Left lung (tissue), 10 donors: ENCODE results near the gene ANKS1B. TPM values are rescaled to one million over a fixed set of nuclear protein-coding genes. Genes with fewer than 3 reads are reported as not detected.

Experiments
- ATAC-seq: fragments of 200-7000 bp; cut with Tn5 transposase; one replicate; pipeline ENCODE4 v1.9.1; 2020; ENCODE audit warnings: moderate library complexity
- DNase-seq, 4 donors: peaks; one replicate each; pipeline ENCODE4 v3.0.0-alpha.2; 2013 to 2020
- H3K27ac ChIP-seq, 2 donors: fragments of 200-600 bp; sonication (generic) in 1 of 2; one replicate each; pipeline versions ENCODE4 v1.5.0 to v1.8.0; 2020 to 2021
- H3K27me3 ChIP-seq, 2 donors: fragments of 200-600 bp; sonication (generic) in 1 of 2; one replicate each; pipeline versions ENCODE4 v1.5.0 to v1.8.0; 2020 to 2021
- H3K36me3 ChIP-seq, 2 donors: fragments of 200-600 bp; sonication (generic) in 1 of 2; one replicate each; pipeline versions ENCODE4 v1.5.0 to v1.8.0; 2020 to 2021
- H3K4me1 ChIP-seq, 2 donors: fragments of 200-600 bp; one replicate each; pipeline ENCODE4 v1.8.0; 2021
- H3K4me3 ChIP-seq, 2 donors: fragments of 200-600 bp; sonication (generic) in 1 of 2; one replicate each; pipeline versions ENCODE4 v1.5.0 to v1.8.0; 2020 to 2021; ENCODE audit warnings: mild to moderate bottlenecking in 1 of 2
- H3K9me3 ChIP-seq, 2 donors: fragments of 200-600 bp; sonication (generic) in 1 of 2; one replicate each; pipeline versions ENCODE4 v1.5.0 to v1.8.0; 2020 to 2021
- intact Hi-C, 2 donors: fragments of 100-400 bp; cut with DNase I; formaldehyde crosslinking; loops; one replicate each; pipeline versions ENCODE4 v1.11.2 to v1.14.2; 2022
- polyA plus RNA-seq, 6 donors: library from polyadenylated mRNA; unstranded; fragments of 120-200 nt; gene quantifications; one replicate each; pipeline ENCODE4 v1.2.1, GENCODE V29; 2013; ENCODE audit not compliant: insufficient read length in 6 of 6
- total RNA-seq, 2 donors: library from RNA; stranded (reverse); fragmentation: NEBNext Ultra II Directional; extraction: Animal tissue kit (Norgen Biotek cat#: 25700); gene quantifications; one replicate each; pipeline ENCODE4 v1.2.1, GENCODE V29; 2021
- TF ChIP-seq, protein P1 (sequence below), 2 donors: fragments of 200-600 bp; sonication (generic) in 1 of 2; IDR thresholded peaks; one replicate each; pipeline versions ENCODE4 v1.5.0 to v1.8.0; 2021; ENCODE audit warnings: antibody characterized with exemption in 2 of 2
- donor health status: DM: no; HTN: yes; CAD: no.
- donor health status: DM: no; HTN: no; CAD: no.

Gene ANKS1B
- total and polyA plus RNA-seq, 8 donors: 4.9 to 31.8 (median 14.9) TPM

- Histone ChIP-seq H3K4me3 (no peak overlapping the region), H3K36me3 (no peaks in the 10 kb centered on the region), H3K9me3 (no peaks in the 10 kb centered on the region), H3K4me1 (no peaks in the 10 kb centered on the region), H3K27me3 (peaks cover 0 to 29% of the 10 kb centered on the region in 2 donors), H3K27ac (no peak overlapping the region)
- ATAC-seq (no peak), DNase-seq (no peak)
- intact Hi-C loops: no loop called here
- TF ChIP-seq, protein P1, sequence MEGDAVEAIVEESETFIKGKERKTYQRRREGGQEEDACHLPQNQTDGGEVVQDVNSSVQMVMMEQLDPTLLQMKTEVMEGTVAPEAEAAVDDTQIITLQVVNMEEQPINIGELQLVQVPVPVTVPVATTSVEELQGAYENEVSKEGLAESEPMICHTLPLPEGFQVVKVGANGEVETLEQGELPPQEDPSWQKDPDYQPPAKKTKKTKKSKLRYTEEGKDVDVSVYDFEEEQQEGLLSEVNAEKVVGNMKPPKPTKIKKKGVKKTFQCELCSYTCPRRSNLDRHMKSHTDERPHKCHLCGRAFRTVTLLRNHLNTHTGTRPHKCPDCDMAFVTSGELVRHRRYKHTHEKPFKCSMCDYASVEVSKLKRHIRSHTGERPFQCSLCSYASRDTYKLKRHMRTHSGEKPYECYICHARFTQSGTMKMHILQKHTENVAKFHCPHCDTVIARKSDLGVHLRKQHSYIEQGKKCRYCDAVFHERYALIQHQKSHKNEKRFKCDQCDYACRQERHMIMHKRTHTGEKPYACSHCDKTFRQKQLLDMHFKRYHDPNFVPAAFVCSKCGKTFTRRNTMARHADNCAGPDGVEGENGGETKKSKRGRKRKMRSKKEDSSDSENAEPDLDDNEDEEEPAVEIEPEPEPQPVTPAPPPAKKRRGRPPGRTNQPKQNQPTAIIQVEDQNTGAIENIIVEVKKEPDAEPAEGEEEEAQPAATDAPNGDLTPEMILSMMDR (IDR thresholded peaks at IDR 0.05): no peak
These were observed 5.3 kb downstream of the ANKS1B start for GRCh38 chr12:99979471-99979870.

GRCh38 chr12:99978152-99978551 is 6.6 kb downstream of the ANKS1B start:
- Histone ChIP-seq H3K4me3 (no peak overlapping the region), H3K27me3 (peaks cover 0 to 16% of the 10 kb centered on the region in 2 donors), H3K27ac (no peak overlapping the region), H3K36me3 (no peaks in the 10 kb centered on the region), H3K9me3 (peaks cover 0 to 2% of the 10 kb centered on the region in 2 donors), H3K4me1 (no peaks in the 10 kb centered on the region)
- TF ChIP-seq, protein P1 (IDR thresholded peaks at IDR 0.05): no peak
- ATAC-seq (no peak), DNase-seq (no peak)
- intact Hi-C loops: no loop called here

DNA sequence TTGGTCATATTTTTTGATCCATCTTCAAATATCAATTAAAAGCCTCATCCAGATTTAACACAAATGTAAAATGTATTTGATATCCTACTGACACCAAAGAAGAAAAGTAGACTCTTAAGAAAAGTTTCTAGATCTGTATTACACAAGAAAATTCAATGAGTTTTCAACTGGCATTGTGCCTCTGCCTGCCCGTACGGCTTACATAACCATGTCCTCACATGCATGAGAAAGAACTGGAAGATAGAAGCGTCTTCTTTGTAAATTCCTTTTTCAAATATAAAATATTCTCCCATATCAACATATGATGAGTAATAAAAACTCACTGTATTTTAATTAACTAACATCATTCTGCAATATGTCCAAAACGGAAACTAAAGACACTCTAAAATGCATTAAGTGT is 7.2 kb downstream of the ANKS1B start:
- H3K36me3 ChIP-seq: no peaks in the 10 kb centered on the region
- peaks cover 0 to 12% of the 10 kb centered on the region in 2 donors for H3K27me3 ChIP-seq
- intact Hi-C loops: no loop called here
- no peak for DNase-seq
- H3K27ac ChIP-seq: no peak overlapping the region
- no peak for ATAC-seq
- H3K4me1 ChIP-seq: no peaks in the 10 kb centered on the region
- peaks cover 0 to 7% of the 10 kb centered on the region in 2 donors for H3K9me3 ChIP-seq
- no peak overlapping the region for H3K4me3 ChIP-seq
- TF ChIP-seq, protein P1 (IDR thresholded peaks at IDR 0.05): no peak

DNA sequence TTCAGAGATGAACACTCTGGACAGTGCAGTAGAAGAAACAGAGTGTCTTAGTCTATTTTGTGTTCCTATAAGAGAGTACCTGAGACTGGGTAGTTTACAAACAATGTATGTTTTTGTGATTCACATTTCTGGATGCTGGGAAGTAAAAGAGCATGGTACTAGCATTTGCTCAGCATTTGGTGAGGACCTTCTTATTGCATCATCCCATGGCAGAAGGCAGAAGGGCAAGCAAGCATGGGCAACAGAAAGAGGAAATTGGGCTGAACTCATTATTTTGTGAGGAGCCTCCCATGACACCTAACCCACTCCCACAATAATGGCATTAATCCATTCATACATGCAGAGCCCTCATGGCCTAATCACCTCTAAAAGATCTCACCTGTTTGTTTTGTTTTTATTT is 8.0 kb downstream of the ANKS1B start:
- Histone ChIP-seq H3K4me3 (no peak overlapping the region), H3K9me3 (peaks cover 0 to 7% of the 10 kb centered on the region in 2 donors), H3K27me3 (peaks cover 0 to 8% of the 10 kb centered on the region in 2 donors), H3K27ac (no peak overlapping the region), H3K36me3 (no peaks in the 10 kb centered on the region), H3K4me1 (no peaks in the 10 kb centered on the region)
- ATAC-seq: no peak
- TF ChIP-seq, protein P1 (IDR thresholded peaks at IDR 0.05): no peak
- DNase-seq: no peak
- intact Hi-C loops: no loop called here

GRCh38 chr12:99975321-99975720 is 9.4 kb downstream of the ANKS1B start:
- no peak overlapping the region for H3K27ac ChIP-seq
- DNase-seq: no peak
- intact Hi-C loops: no loop called here
- H3K27me3 ChIP-seq: no peaks in the 10 kb centered on the region
- TF ChIP-seq, protein P1 (IDR thresholded peaks at IDR 0.05): no peak
- peaks cover 0 to 7% of the 10 kb centered on the region in 2 donors for H3K9me3 ChIP-seq
- ATAC-seq: no peak
- no peaks in the 10 kb centered on the region for H3K36me3 ChIP-seq
- H3K4me3 ChIP-seq: no peak overlapping the region
- no peaks in the 10 kb centered on the region for H3K4me1 ChIP-seq
